ENCODE measurements around the gene RASL12.
A peak's percentile ranks its signal among the peaks of the same experiment; 100 is the strongest.

Gene RASL12

DNA sequence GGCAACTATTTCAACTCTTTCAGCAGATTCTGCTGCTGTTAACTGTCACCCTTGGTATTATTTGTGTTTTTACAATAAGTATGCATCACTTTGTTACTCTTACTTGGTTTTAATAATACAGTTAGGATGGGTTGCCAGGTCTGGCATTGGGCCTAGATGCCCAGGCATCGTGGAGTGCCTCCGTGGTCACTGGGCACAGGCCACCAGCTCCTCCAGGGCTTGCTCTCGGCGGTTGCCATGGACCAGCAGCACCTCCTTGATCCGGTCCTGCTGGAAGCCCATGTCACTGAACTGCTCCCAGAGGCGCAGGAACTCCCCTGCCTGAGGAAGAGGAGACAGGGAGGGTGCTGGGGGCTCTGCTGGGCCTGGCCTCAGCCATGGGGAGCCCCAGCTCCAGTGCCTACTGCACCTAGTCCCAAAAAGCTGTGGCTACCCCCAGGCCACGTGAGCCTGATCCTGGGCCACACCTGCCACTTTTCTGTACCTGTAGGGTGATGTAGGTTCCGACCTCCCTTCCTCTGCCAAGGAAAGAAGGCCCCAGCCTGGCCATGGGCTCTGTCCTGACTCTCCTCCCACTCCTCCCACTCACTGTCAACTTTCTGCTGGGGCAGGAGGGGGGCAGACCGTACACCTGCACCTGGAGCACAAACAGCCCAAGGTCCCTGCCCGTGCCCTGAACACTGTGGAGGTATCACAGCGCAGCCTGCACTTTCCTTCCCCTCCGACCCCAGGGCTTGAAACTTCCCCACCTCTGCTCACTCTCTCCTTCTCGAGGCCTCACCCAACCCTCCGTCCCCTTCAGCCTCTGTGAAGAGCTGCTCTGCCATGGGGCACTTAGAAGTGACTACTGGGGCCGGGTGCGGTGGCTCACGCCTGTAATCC lies 25.4 kb upstream of the RASL12 start:
- no peak for DNase-seq (ENCODE audit: low read depth)

DNA sequence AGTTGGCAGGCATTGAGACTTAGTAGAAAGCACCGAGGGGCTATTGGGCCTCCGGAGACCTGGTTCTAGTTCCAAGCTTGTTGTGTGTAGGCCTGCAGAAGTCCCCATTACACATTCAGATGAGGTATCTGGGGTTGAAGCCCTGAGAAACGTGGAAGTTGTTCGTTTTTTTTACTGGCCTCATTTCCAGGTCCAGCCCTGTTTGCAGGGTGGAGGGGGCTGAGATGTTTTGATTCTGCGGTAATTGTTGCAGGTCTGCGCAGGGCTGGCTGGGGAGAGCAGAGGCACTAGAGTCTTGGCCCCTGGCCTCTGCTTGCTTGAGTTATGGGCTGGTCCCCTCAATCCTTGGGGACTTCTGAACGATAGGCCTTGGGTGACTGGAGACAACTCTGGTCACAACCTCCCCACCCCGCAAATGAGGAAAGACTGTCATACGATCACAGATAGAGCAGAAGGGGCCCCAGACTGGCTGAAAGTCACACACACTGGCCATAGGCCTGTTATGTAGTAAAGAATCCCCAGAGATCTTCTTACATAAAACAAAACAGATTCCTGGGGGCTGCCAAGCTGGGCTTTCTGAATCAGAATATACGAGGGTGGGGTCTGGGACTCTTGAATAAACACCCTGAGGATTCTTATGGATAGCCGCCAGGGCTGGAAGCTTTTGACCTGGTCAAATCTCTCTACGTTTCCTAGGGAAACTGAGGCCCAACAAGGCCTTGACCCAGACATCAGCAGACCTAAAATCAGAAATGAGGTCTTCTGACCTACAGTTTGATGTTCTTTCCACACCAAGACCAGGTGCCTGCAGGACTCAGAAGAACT lies 24.4 kb upstream of the RASL12 start:
- DNase-seq (ENCODE audit: low read depth), result no peak

DNA sequence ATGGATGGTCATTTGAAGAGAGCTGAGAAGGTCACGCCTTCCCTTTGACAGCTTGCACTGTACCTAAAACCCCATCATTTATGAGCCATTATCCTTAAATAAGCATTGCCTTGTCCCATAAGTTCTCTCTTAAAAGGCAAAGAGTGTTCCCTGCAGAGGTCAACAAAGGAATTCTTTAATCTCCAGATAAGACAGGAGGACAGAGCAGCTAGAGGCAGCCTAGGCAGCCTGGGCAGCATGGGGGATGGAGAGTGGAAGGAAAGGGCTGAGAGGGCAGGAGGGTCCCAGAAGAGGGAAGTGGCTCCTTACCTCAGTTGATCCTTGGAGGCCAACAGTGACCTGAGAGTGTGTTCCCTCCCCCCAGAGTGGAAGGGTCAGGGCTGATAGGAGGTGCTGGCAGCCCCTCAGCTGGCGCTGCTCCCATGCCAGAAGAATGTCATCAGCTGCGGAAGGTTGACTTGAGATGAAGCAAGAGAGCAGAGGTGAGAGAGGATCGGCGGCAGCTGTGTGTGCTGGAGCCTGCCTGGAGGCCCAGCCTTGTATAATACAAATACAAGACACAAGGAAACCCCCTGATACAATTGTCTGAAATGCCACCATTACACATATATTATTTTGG lies 21.5 kb upstream of the RASL12 start:
- DNase-seq (ENCODE audit: low read depth), result no peak

GRCh38 chr15:65088643-65089021 lies 20.8 kb upstream of the RASL12 start:
- DNase-seq (ENCODE audit: low read depth), result no peak

DNA sequence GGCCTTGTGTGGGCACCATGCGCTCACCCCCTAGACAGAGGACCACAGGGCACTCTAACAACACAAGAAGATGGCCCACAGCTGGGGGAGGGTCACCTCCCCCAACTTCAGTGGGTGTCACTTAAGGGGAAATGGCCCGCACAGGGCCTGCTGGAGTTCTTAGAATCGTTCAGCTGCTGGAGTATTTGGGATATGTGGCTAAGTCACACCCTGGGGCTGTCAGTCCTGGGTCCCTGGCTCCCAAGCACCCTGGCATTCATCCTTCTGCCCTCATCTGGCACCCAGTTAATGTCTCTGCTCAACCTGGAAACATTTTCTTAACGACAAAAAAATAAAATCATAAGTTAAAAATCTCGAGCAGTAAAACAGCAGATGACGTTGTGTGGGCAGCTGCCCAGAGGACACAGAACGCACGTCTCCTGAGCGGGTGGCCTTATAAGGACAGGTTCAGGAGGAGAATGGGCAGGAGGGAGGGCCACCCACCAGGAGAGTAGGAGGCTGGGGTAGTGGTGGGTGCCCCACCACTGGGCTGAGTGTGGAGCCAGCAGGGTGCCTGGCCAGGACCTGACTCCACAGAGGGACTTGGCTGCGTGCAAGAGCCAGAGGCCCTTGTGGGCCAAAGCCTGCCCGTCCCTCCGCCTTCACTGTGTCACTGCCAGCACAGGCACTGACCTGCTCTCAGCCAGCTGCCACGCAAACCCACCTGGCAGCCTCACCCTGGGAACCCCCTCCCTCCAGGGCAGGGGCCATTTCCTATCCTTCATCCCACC lies 20.3 kb upstream of the RASL12 start:
- no peak for DNase-seq (ENCODE audit: low read depth)

DNA sequence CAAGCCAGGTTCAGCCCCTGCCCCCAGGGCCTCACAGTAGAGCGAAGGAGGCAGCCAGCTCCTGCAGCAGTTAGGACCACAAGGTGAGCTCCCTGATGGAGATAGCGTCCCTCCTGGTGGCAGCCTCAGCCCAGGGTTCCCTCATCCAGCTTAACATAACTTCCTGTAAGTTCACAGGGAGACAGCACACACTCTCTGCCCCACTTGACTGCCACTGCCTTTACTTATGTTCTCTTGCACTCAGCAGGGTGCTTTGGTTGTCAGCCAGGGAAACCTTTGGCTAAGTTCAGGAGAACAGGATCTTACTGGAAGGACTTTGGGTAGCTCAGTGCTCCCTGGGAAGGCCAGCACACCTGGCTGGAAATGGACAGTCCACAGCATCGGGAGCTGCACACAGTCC lies 19.6 kb upstream of the RASL12 start:
- DNase-seq (ENCODE audit: low read depth), result no peak

- DNase-seq (ENCODE audit: low read depth), result no peak
Measured at GRCh38 chr15:65086680-65087111, 18.9 kb upstream of the RASL12 start.

- no peak for DNase-seq (ENCODE audit: low read depth)
Measured at GRCh38 chr15:65085990-65086679, 18.3 kb upstream of the RASL12 start.

DNA sequence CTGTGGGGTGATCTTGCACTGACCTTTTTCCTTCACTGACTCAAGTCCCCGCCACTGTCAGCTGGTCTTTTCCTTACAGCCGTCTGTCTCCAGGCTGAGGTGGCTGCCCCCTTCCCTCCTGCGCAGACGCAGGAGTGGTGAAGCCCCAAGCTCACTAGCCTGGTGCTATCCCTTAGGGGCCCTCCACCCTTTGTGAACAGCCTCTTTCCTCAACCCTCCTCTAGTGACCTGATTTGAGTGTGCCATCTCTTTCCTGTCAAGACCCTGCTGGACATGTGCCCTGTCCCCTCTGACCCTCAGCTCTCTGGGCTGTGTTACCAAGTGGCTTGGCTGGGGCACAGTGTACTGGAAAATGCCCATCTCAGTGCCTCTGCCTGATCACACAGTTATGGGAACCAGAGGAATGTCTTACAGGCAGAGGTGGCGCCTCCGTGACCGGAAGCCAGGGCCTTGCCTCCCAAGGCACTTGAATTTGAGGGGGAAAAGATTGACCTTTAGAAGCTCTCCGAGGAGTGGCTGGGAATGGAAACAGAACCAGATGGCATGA lies 17.5 kb upstream of the RASL12 start:
- no peak for DNase-seq (ENCODE audit: low read depth)

DNA sequence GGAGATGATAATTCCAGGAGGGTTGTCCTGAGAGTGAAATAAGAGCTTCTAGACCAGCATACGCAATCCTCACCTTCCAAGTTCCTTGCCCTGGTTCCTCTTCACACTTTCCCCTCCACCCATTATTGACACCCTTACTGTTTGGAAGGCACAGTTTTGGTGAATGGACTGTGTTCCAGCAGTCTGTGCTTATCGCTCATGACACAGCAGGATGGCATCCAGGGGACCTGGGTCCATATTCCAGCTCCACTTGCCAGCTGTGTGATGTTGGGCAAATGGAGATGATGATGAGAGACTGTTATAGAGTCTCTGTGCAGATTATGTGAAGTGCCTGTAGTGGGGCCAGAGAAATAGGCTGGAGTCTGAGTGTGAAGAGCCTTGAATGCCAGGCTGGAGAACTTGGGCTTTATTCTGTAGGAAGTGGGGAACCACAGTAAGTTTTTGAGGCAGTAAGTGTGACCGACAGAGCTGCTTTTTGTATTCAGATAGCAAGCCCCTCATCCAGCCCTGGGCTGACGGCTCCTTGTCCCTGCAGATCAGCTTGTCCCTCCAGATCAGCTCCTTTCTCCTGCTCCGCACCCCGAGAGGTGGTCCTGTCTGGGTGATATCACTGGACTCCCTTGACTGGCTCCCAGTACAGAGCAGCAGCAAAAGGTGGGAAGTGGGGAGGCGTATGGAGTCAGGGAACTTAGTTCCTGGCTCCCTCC lies 16.9 kb upstream of the RASL12 start:
- no peak for DNase-seq (ENCODE audit: low read depth)

GRCh38 chr15:65083262-65083701 lies 15.5 kb upstream of the RASL12 start:
- no peak for DNase-seq (ENCODE audit: low read depth)

DNA sequence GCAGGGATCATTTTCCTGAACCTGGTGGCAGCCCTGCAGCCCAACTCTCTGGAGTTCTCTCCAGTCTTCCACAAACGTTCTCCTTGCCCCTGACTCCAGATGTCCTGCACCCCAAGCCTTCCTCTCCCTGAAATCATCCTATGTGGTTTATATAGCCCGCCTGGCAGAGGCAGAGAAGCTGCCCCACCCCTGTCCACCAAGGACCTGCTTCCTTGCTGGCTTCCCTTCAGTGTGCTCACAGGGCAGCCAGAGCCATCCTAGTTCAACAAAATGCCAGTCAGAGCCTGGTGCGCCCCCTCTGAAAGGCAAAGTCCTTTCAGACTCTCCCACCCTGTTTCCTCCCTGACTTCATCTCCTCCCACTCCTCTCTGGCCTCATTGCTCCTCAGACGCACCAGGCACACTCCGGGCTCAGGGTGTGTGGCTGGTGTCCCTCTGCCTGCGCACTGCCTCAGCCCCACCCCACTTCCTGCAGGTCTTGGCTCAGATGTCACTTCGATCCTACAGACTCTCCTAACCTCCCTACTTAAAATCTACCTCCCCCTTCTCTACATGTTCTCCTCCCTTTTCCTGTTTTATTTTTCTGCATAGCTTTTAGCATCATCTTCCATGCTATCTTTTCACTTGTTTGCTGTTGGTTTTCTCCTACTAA lies 14.6 kb upstream of the RASL12 start:
- no peak for DNase-seq (ENCODE audit: low read depth)

- no peak for DNase-seq (ENCODE audit: low read depth)
Measured at GRCh38 chr15:65081758-65082157, 14.0 kb upstream of the RASL12 start.

GRCh38 chr15:65081270-65081669 lies 13.5 kb upstream of the RASL12 start:
- DNase-seq (ENCODE audit: low read depth), result no peak

DNA sequence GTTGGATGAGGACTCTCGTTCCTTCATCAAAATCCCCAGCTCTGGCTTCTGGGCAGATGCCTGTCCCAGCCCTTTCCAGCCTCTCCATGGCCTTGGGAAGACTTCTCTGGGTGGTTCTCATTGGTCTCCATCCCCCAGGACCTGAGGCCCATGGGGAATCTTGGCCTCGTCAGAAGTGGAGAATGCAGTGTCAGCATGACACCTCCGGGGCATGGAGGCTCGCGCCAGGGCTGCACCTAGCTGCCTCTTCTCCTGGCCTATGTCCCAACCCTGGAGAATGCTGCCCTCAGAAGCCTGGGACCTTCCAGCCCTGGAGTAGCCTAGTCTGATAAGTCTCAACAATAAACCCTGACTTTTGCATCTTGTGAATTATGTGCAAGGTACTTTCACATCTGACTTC lies 11.8 kb upstream of the RASL12 start:
- no peak for DNase-seq (ENCODE audit: low read depth)

- peak; percentile 12 for DNase-seq (ENCODE audit: low read depth)
Measured at GRCh38 chr15:65077981-65078352, 10.2 kb upstream of the RASL12 start.

DNA sequence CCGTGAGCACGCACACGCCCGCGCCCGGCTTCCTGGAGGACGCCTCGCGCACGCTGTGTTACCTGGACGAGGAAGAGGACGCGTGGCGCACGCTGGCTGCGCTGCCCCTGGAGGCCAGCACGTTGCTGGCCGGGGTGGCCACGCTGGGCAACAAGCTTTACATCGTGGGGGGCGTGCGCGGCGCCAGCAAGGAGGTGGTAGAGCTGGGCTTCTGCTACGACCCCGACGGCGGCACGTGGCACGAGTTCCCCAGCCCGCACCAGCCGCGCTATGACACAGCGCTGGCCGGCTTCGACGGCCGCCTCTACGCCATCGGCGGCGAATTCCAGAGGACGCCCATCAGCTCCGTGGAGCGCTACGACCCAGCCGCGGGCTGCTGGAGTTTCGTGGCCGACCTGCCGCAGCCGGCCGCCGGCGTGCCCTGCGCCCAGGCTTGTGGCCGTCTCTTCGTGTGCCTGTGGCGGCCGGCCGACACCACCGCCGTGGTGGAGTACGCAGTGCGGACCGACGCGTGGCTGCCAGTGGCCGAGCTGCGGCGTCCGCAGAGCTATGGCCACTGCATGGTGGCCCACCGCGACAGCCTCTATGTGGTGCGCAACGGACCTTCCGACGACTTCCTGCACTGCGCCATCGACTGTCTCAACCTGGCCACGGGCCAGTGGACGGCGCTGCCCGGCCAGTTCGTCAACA lies 9.6 kb upstream of the RASL12 start:
- no peak for DNase-seq (ENCODE audit: low read depth)

DNA sequence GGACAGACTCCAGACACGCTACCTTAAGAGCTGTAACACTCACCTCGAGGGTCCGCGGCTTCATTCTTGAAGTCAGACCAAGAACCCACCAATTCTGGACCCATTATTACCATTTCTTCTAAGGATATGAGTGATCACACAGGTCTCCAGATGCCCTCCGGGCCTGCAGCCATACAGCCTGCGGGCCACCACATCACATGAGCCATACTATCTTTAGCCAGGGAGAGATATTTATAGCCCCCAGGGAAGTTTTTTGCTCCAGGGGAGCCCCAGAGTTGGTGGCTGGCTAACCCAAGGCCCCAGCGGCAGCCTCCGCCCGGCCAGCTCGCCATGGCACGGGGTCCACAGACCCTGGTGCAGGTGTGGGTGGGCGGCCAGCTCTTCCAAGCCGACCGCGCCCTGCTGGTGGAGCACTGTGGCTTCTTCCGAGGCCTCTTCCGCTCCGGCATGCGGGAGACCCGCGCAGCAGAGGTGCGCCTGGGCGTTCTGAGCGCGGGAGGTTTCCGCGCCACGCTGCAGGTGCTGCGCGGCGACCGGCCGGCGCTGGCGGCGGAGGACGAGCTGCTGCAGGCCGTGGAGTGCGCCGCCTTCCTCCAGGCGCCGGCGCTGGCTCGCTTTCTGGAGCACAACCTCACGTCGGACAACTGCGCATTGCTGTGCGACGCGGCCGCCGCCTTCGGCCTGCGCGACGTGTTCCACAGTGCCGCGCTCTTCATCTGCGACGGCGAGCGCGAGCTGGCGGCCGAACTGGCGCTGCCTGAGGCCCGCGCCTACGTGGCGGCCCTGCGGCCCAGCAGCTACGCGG lies 8.9 kb upstream of the RASL12 start, which contains the start of gene KBTBD13:
Gene KBTBD13 (plus strand): TSS at position 261 of the 805 bp plus-strand sequence. CDS start 70 bp downstream, at position 331.
- DNase-seq (ENCODE audit: low read depth), result no peak
